Prostate gland (tissue), 2 donors: Measurements from ENCODE around the gene SKA2.

Experiments
- POLR2A ChIP-seq: fragments of 450-650 bp; IDR thresholded peaks from one replicate; pipeline ENCODE4 v1.6.1; 2016; ENCODE audit warnings: antibody characterized with exemption, mild to moderate bottlenecking
- POLR2AphosphoS5 ChIP-seq: sonication (generic); formaldehyde crosslinking; IDR thresholded peaks from one replicate; pipeline ENCODE4 v1.6.1; 2017; ENCODE audit warnings: antibody characterized with exemption
- TF ChIP-seq, protein P1 (sequence below), 4 experiments: fragments of 200-600 bp in 2 of 4; fragments of 450-650 bp in 2 of 4; sonication (generic) in 2 of 4; IDR thresholded peaks; 1 replicate in 3 of 4; 2 replicates in 1 of 4; pipeline ENCODE4 v1.5.1; 2016 to 2019; ENCODE audit warnings: antibody characterized with exemption in 4 of 4, mild to moderate bottlenecking in 2 of 4, moderate library complexity in 2 of 4

- no peak for TF ChIP-seq POLR2A
- no peak for TF ChIP-seq POLR2AphosphoS5
- TF ChIP-seq, protein P1, sequence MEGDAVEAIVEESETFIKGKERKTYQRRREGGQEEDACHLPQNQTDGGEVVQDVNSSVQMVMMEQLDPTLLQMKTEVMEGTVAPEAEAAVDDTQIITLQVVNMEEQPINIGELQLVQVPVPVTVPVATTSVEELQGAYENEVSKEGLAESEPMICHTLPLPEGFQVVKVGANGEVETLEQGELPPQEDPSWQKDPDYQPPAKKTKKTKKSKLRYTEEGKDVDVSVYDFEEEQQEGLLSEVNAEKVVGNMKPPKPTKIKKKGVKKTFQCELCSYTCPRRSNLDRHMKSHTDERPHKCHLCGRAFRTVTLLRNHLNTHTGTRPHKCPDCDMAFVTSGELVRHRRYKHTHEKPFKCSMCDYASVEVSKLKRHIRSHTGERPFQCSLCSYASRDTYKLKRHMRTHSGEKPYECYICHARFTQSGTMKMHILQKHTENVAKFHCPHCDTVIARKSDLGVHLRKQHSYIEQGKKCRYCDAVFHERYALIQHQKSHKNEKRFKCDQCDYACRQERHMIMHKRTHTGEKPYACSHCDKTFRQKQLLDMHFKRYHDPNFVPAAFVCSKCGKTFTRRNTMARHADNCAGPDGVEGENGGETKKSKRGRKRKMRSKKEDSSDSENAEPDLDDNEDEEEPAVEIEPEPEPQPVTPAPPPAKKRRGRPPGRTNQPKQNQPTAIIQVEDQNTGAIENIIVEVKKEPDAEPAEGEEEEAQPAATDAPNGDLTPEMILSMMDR (IDR thresholded peaks at IDR 0.05): no peak
Observed at GRCh38 chr17:59151591-59151990, 3.4 kb downstream of the SKA2 start.
